Glutamatergic neuron (in vitro differentiated cells): Measurements from ENCODE around the gene CNTN1. TPM values are rescaled to one million over a fixed set of nuclear protein-coding genes. Genes with fewer than 3 reads are reported as not detected.

Experiments used
- DNase-seq: peaks from one replicate; pipeline ENCODE4 v3.0.0; 2022
- H3K27ac Mint-ChIP-seq: one replicate; pipeline ENCODE4 v1.8.0; 2020; ENCODE audit warnings: mild to moderate bottlenecking, mixed read lengths, inconsistent platforms; ENCODE audit not compliant: unreplicated experiment
- H3K27me3 Mint-ChIP-seq: one replicate; pipeline ENCODE4 v1.8.0; 2020; ENCODE audit warnings: mild to moderate bottlenecking, moderate library complexity, mixed read lengths, inconsistent platforms; ENCODE audit not compliant: unreplicated experiment
- H3K36me3 Mint-ChIP-seq: one replicate; pipeline ENCODE4 v1.8.0; 2020; ENCODE audit warnings: mild to moderate bottlenecking, mixed read lengths, inconsistent platforms; ENCODE audit not compliant: unreplicated experiment
- H3K4me1 Mint-ChIP-seq: one replicate; pipeline ENCODE4 v1.8.0; 2020; ENCODE audit warnings: mild to moderate bottlenecking, low read depth, mixed read lengths, inconsistent platforms; ENCODE audit not compliant: unreplicated experiment
- H3K4me3 Mint-ChIP-seq: one replicate; pipeline ENCODE4 v1.8.0; 2020; ENCODE audit warnings: mild to moderate bottlenecking, mixed read lengths, inconsistent platforms; ENCODE audit not compliant: unreplicated experiment
- H3K9me3 Mint-ChIP-seq: one replicate; pipeline ENCODE4 v1.8.0; 2020; ENCODE audit warnings: mild to moderate bottlenecking, moderate library complexity, mixed read lengths, inconsistent platforms; ENCODE audit not compliant: unreplicated experiment
- CTCF ChIP-seq: fragments of 200-600 bp; sonication (generic); IDR thresholded peaks from one replicate; pipeline ENCODE4 v1.5.0; 2021; ENCODE audit not compliant: partially characterized antibody, unreplicated experiment
- total RNA-seq: library from RNA; stranded (reverse); fragmentation: NEBNext Ultra II Directional; extraction: Animal tissue kit (Norgen Biotek cat#: 25700); gene quantifications from one replicate; pipeline ENCODE4 v1.2.1, GENCODE V29; 2021; ENCODE audit not compliant: unreplicated experiment

The CNTN1 gene
- total RNA-seq, 1 donor from 2014 or later = 81.4 TPM

- Mint-ChIP-seq H3K4me3 (no peak overlapping the region), H3K27me3 (no peaks in the 10 kb centered on the region), H3K27ac (no peak overlapping the region), H3K36me3 (no peaks in the 10 kb centered on the region), H3K4me1 (no peaks in the 10 kb centered on the region), H3K9me3 (no peaks in the 10 kb centered on the region)
- DNase-seq = no peak
- no peak for TF ChIP-seq CTCF
Observed at GRCh38 chr12:41034686-41035085, 342.4 kb downstream of the CNTN1 start.

- TF ChIP-seq CTCF = no peak
- DNase-seq = no peak
- H3K27ac Mint-ChIP-seq = no peak overlapping the region
- H3K4me3 Mint-ChIP-seq = no peak overlapping the region
- no peaks in the 10 kb centered on the region for H3K36me3 Mint-ChIP-seq
- no peaks in the 10 kb centered on the region for H3K9me3 Mint-ChIP-seq
- no peaks in the 10 kb centered on the region for H3K4me1 Mint-ChIP-seq
- H3K27me3 Mint-ChIP-seq = no peaks in the 10 kb centered on the region
Observed at GRCh38 chr12:41039461-41039860, 347.2 kb downstream of the CNTN1 start.

GRCh38 chr12:41045509-41045908, 353.3 kb downstream of the CNTN1 start:
- Mint-ChIP-seq H3K4me3 (no peak overlapping the region), H3K27ac (no peak overlapping the region), H3K36me3 (no peaks in the 10 kb centered on the region), H3K27me3 (peaks cover 2% of the 10 kb centered on the region), H3K9me3 (no peaks in the 10 kb centered on the region), H3K4me1 (no peaks in the 10 kb centered on the region)
- DNase-seq = no peak
- TF ChIP-seq CTCF = no peak

DNA sequence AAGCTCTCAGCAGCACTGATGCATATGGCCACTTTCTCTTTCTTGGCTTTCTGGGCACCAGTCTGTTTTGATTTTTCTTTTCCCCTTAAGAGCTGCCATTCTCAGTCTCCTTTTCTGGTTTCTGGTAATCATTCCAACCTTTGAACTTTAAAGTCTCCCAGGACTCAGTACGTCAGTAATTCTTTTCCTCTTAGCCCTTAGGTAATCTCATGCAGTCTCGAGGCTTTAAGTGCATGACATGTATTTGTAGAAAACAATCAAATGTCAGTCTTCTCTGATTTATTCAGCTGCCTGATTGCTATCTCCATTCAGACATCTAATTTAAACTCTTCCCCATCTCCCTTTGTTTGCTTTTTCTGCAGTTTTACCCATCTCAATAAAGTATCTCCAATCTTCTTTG, 356.8 kb downstream of the CNTN1 start:
- H3K27me3 Mint-ChIP-seq = peaks cover 2% of the 10 kb centered on the region
- no peaks in the 10 kb centered on the region for H3K36me3 Mint-ChIP-seq
- H3K9me3 Mint-ChIP-seq = no peaks in the 10 kb centered on the region
- H3K4me1 Mint-ChIP-seq = no peaks in the 10 kb centered on the region
- H3K4me3 Mint-ChIP-seq = no peak overlapping the region
- no peak for TF ChIP-seq CTCF
- DNase-seq = no peak
- H3K27ac Mint-ChIP-seq = no peak overlapping the region

DNA sequence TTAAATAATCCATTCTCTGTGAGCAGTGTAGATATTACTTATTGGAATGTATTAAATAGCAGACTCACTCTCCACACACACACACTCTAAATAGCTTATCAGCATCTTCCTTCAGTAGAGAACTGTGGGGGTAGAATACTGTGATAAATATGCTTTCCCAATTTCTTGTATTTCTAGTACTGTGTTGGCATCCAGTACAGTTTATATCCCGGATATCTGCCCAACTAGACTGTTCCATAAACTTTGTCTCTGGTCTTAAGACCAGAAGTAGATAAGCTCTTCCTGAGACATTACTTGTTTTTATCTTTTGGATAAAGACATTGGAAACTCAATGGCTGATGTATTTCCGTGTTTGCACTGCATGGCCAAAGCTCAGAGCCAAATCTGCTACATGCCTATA, 359.7 kb downstream of the CNTN1 start:
- H3K4me3 Mint-ChIP-seq = no peak overlapping the region
- H3K36me3 Mint-ChIP-seq = no peaks in the 10 kb centered on the region
- H3K27me3 Mint-ChIP-seq = peaks cover 2% of the 10 kb centered on the region
- no peak for TF ChIP-seq CTCF
- H3K9me3 Mint-ChIP-seq = no peaks in the 10 kb centered on the region
- no peak for DNase-seq
- H3K4me1 Mint-ChIP-seq = no peaks in the 10 kb centered on the region
- no peak overlapping the region for H3K27ac Mint-ChIP-seq
